ENCODE results near the gene CHSY1.

- no peak for TF ChIP-seq USF1 (IDR thresholded peaks at IDR 0.05)
- TF ChIP-seq YY1 (IDR thresholded peaks at IDR 0.05; ENCODE audit: low read depth), result no peak
- no peak for TF ChIP-seq CREB1 (IDR thresholded peaks at IDR 0.05; ENCODE audit: low read depth)
- no peak for TF ChIP-seq ZBTB7A (IDR thresholded peaks at IDR 0.05; ENCODE audit: low read depth)
- TF ChIP-seq EP300 (IDR thresholded peaks at IDR 0.05; ENCODE audit: borderline replicate concordance), result no peak
Observed at GRCh38 chr15:101248274-101248673, 3.6 kb downstream of the CHSY1 start.

All from Ishikawa (cell line).